GM15510 (cell line): ENCODE data around the gene IZUMO1R.

Experiments used
- POLR2A ChIP-seq: IDR thresholded peaks from 3 replicates; pipeline ENCODE4 v1.6.1; 2011; ENCODE audit warnings: borderline replicate concordance; ENCODE audit not compliant: insufficient read length; ENCODE audit errors: extremely low read depth

Gene IZUMO1R

DNA sequence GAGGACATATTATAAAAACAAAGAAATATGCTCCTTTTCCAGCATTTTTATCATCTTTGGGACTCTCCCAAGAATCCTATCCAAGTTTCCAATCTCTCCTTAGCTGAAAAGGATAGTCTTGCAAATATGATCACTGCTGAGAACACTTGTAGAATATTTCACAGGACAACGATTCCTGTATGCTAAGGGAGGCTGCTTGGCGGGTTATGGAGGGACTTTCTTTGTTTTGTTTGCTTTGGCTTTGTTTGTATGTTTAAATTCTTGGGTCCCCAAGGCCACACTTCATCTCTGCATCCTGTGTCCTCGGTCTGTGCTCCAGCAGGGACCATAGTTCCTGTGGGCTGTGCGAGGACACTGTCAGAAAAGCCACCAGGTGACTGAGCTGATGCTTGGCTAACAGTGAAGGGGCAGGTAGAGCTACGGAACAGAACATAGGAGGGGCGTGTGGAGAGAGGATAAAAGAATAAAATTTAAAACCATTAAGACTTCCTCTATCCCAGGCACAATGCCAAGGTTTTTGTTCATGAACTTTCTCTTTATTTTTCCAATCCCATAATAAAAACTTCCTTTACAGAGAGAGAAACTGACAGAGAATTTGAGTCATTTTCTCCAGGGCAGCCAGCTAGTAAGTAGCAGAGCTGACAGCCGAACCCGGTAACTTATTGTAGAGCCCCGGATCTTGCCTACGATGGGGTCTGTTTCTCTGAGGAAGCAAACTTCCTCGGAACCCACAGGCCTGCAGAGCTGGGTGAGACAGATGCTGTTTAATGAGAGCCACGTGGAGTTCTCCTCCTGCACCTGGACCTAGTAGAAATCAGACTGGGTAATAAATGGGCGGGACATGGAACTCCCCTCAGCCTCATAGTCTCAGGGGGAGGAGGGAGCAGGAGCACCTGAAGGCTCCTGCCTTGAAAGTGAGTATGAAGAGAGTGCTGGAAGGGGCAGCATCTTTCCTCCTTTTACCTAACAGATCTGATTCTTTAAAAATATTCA is at the start of gene IZUMO1R:
IZUMO1R (plus strand) TSS at position 615 of the 993 bp plus-strand sequence. CDS start 1,057 bp downstream, outside the sequence.
- TF ChIP-seq POLR2A = no peak

GRCh38 chr11:94271885-94272372 is 32.5 kb upstream of the IZUMO1R start:
- no peak for TF ChIP-seq POLR2A

DNA sequence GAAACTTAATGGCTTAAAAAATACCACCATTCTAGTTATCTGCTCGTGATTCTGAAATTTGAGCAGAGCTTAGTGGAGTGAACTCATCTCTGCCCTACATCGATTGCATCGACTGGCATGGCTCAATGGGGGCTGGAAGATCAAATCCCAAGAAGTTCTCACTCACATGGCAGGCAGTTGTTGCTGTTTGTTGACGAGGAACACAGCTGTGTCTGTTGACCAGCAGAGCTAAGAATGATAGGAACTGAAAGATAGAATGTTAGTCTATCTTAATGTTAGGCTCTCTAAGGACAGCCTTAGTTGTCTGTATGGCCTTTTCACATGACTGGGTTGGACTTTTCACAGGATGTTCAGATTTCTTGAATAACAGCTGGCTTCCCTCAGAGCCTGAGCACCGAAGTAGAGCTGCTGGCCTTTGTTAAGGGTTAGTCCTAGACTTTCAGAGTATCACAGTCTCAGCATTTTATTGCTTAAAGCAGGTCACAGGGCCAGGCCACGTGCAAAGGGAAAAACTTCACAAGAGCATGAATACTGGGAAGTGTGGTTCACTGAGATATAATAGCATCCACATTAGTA is 31.6 kb upstream of the IZUMO1R start:
- TF ChIP-seq POLR2A = no peak

DNA sequence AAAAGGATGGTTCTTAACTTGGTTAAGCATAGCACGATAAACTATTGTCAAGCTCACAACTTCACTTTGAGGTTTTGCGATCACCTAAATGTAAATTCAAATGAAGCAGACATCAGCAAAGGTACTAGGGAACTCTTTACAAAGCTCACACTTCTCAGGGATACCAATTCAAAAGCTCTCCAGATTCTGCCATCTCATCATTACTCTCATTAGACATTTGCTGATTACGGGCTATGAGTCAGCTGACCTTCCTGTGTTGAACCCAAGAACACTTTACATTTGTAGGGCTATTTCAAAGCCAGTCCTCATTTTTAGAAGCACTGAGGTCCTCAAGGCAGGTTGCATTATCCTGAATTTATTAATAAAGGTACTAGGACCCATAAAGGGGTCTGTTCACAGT is 28.4 kb upstream of the IZUMO1R start:
- TF ChIP-seq POLR2A = no peak

DNA sequence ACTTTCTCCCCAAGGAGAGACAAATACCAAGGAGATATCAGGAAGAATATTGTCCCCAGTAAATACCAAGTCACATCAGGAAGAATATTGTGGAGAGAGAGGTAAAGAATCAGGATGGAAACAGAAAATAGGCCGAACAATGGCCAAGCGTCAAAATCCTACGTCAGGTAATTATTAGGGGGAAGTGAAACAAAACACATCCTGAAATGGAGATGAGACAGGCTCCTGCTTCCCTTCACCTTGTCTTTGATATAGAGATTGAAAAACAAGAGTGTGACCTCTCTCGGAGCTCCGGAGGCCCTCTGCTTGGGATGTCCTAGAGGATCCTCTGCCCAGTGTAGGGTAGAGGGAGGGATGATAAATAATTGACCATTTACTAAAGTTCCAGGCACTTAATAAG is 27.4 kb upstream of the IZUMO1R start:
- TF ChIP-seq POLR2A = no peak

DNA sequence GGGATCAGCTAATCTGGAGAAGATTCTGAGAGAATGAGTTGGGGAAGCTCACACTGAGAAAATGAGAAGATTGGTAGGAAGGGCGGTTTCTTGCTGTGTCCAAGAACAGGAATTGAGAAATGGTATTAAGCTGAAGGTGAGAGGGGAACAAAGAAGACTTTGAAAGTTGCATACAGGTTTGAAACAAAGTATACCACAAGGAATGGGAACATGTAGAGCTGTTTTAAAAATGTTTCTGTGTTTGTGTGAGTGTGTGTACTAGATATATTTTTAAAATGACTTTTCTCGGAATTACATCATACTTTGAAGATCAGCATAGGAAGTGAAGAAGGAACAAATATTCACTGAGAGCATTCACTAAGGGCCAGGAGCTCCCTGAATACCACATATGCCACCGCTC is 24.4 kb upstream of the IZUMO1R start:
- no peak for TF ChIP-seq POLR2A

DNA sequence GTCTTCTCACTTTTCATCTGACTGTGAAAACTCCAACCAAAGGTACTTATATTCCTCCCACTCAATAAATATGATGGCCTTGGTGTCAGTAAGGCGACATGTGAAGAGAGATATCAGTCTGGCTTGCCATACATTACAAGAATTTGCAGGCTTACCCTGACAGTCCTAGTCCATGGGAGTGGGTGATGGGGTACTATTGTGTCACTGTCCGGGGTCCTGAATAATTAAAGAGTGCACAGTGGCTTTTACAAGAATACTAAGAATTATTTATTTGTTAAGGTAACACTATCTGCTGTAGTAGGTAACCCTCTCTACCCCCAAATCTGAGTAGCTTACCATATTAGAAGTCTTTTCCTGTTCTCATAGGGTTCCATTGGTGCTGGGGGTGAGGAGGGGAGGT is 23.1 kb upstream of the IZUMO1R start:
- no peak for TF ChIP-seq POLR2A

DNA sequence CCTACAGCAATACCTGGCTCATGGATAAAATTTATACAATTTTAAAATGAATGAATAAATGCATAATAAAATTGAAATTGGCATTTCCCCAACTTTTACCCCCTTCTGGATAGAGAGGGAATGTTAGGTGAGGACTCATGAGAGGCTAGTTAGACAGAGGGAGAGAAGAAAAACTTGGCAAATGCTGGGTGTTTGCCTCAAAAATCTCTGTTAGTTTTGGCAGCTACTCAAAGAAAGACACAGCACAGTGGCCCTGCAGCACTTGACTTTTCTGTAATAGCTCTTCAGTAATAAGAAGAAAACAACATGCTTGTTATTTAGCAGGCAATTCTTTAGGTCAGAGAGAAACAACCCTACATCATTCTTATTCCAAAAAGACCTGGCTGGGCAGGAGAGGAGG is 20.7 kb upstream of the IZUMO1R start:
- no peak for TF ChIP-seq POLR2A

- TF ChIP-seq POLR2A = no peak
Measured at GRCh38 chr11:94295534-94295933, 8.8 kb upstream of the IZUMO1R start.

GRCh38 chr11:94297985-94298576 is 6.3 kb upstream of the IZUMO1R start:
- TF ChIP-seq POLR2A = no peak

DNA sequence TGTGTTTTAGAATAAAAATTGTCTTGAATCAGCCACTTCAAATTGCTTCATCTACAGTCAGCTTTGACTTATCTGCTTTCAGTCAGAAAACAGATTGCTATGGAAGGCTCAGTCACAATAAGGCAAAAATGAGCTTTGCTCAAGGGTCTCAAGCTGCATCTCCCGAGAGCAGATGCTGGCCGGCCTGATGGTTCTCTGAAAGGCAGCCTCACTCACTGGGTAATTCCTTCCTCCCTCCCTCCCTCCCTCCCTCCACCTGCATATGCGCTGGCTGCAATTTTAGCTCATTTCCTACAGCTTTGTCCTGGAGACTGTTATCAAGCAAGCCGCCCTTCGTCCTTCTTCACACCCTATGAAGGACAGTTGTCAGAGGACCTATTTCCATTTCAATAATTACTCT is 1.6 kb upstream of the IZUMO1R start:
- TF ChIP-seq POLR2A = no peak

DNA sequence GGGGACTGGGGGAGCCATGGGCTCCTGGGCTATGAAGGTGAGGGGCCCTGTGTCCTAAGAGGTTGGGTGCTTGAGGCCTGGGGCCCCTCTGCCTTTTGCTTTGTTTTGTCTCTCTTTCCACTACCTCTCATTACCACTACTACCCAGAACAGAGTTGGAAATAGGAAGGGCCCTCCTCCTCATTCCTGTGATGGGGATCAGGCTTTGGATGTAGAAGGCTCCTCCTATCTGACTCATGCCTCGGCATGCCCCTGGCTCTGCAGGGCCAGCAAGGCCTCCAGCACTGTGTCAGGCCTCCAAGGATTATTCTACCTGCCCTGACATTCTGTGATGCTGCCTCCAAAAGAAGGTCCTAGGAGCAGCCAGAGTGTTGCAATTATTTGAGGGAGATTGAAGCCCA is 766 bp downstream of the IZUMO1R start:
- TF ChIP-seq POLR2A = no peak

GRCh38 chr11:94307101-94307791 is 2.9 kb downstream of the IZUMO1R start:
- TF ChIP-seq POLR2A = no peak

GRCh38 chr11:94308024-94308423 is 3.6 kb downstream of the IZUMO1R start:
- TF ChIP-seq POLR2A = no peak

DNA sequence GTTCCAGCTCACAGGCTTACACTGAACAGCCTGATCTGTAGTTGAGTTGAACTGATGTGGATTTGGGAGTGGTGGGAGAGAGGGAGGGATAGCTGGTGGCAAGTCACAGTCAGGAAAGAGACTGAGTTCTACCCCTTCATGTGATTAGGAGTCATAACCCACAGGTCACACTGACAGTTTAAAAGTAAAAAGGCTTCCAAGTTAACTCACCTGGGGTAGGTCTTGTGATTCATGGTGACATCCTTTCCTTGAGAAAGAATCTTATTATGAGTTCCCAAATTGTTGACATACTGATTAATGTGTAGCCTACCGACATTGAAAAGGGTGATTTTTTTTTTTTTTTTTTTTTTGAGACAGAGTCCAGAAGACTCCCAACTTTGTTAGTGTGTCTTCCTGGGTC is 5.4 kb downstream of the IZUMO1R start:
- TF ChIP-seq POLR2A = no peak
